Glomerular visceral epithelial cell (primary cell): ENCODE measurements around the gene GRIK4.
A peak's percentile ranks its signal among the peaks of the same experiment; 100 is the strongest.

ENCODE experiments used
- DNase-seq: peaks from one replicate; pipeline ENCODE4 v3.0.0-alpha.2; 2016; ENCODE audit errors: extremely low spot score

The GRIK4 gene

GRCh38 chr11:120525261-120526171 is 14.0 kb downstream of the GRIK4 start:
- no peak for DNase-seq

- DNase-seq = no peak
These were observed 14.7 kb downstream of the GRIK4 start for GRCh38 chr11:120526241-120526640.

DNA sequence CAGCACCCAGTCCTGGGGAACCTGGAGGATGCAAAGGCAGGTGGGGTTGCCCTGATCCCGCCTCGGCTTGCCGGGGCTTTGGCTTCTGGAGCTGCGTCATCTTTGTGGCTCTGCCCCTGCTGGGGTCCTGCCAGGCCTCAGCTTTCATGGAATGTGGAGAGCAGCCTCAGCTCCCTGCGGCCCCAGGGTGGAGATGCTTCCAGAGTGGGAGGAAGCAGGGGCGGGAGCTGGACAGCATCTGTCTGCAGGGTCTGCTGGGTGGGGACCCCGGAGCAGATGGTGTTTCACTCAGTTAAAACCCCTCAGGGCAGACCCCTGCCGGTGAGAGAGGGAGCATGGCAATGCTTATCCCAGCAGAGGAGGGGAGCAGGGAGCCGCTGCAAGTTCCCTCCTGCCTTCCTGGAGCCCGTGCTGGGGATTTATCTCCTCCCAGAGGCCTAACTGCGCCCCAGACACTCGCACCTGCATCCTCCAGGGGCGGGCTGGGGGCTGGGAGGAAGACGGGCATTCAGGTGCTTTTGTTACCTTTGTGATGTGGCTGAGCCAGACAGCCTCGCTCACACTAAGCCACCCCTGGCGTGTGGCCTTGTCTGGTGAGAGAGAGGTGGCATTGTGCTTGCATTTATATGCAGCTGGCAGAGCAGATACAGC is 15.7 kb downstream of the GRIK4 start:
- DNase-seq = no peak

- DNase-seq = no peak
These were observed 17.2 kb downstream of the GRIK4 start for GRCh38 chr11:120528749-120529148.

DNA sequence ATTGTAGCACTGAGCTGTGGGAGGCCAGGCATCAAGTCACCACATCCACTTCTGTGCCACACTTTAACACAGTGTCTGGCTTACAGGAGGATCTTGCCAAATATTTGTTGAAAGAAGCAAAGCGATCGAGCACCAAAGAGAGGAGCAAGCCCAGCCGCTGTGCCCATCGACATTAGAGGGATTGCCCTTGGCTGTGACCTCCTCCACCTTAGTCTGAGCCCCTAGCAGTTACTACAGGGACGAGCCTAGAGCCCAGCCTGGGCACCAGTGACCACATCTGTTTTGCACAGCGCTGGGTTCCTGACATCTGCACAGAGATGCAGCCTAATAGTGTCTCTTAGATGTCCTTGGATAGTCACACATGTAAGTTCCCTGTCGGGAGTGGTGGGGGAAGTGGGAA is 17.7 kb downstream of the GRIK4 start:
- DNase-seq = no peak

DNA sequence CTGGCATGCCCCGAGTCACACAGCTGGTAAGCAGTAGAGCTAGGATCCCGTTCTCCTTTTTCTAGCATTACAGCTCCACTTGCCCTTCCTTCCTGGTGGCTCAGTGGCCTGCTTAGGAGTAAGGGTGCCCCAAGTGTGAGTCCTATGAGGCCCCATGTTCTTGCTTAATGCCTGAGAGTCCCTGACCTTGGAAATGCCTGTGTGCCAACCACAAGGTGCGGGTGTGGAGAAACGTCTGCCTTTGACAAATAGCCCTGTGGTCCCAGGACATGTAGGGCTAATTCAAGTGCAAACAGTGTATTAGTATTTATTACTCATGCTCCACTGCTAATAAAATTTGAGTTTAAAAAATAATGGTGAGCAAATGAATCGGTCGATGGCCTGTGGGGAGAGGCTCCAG is 18.4 kb downstream of the GRIK4 start:
- no peak for DNase-seq

GRCh38 chr11:120532082-120532831 is 20.7 kb downstream of the GRIK4 start:
- peak; percentile 52 for DNase-seq

- DNase-seq = peak; percentile 33
These were observed 21.3 kb downstream of the GRIK4 start for GRCh38 chr11:120532832-120533196.

DNA sequence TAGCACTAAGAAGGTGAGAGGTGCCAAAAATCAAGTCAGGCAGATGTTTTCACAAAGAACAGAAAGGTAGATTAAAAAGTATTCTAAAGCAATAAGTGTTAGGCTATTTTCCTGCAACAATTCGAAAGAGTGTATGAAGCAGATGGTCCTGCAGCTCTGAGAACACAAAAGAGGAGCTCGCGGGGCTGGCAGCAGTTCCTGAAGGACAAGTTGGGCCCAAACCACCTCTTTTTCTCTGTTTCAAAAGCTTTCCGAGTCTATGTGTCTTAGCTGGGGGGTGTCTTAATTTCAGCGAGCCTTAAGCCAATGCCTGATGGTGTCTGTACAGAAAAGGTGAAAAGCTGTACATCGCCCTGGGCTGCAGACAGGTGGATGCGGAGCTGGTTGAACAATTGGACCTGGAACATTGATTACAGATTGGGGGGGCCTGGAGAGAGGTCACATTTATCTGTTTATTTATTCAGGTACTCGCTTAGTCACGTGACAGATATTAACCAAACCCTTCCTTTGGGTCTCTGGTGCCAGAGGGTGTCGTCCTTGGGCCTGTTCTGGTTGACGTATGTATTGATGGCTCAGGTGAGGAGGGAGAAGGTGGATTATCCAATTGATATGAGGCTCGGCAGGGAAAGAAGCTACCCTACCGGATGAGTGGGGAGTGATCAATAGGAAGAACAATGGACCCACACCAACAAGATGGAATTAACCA is 24.7 kb downstream of the GRIK4 start:
- no peak for DNase-seq

DNA sequence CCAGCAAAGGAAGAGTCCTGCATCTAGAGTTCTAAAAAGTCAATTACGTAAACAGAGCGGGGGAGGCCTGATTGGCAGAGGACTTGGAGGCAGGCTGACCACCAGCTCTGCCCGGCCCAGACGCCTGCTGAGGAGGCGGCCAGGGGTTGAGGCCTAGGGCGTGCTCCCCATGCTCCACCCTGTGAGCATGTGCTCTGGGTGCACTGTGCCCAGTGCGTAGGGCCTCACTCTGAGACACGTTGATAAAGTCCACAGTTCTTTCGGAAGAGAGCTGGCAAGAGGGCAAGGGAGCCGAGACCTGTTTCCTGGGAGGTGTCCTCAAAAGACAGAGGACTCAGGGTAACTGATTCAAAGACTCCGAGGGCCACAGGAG is 25.2 kb downstream of the GRIK4 start:
- DNase-seq = no peak

GRCh38 chr11:120537996-120538395 is 26.4 kb downstream of the GRIK4 start:
- DNase-seq = no peak

DNA sequence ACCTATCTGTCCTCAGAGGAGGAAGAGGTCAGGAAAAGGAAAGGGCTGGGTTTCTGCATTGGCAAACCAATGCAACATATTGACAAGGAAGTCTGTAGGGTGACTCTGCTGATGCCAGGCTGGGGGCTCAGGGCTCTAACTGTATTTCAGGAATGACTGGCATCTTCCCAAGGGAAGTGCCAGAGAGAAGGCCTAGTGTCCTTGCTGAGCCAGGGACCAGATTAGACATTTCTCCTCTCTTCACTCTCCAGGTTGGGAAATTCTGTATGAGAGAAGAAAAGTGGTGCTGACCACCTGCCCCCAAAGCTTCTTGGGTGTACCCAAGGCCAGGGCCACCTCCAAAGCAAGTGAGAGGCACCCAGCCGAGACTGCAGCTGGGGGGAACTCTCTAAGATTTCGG is 27.2 kb downstream of the GRIK4 start:
- no peak for DNase-seq

DNA sequence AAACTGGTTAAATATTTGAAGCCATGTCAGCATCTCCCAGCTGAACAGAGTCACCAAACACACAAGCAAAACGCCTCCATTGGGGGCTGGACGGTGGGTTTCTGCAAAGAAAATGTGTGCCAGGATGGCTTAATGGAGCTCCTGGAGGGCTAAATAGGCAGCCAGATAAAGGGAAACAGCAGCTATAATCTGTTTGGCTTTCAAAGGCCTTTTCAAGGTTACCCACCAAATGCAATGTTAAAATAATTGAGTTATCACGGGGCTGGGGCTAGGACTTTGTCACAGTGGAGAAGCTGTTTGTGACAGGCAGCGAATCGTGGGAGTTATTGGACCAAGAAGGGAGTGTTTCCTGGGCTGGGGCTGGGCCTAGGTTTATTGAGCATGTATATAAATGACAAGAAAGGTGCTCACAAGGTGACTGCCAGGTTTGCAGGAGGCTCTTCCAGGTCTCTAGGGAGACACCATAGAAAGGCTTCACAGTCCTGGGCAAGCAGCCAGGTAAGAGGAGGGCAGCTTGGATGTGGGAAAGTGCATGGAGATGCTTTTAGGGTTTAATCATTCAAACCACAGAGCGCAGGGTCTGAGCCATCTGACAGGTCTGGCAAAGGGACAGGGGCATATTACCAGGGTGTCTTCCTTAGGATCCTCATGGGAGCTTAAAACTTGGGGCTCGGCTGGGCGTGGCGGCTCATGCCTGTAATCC is 28.3 kb downstream of the GRIK4 start:
- DNase-seq = peak; percentile 88

DNA sequence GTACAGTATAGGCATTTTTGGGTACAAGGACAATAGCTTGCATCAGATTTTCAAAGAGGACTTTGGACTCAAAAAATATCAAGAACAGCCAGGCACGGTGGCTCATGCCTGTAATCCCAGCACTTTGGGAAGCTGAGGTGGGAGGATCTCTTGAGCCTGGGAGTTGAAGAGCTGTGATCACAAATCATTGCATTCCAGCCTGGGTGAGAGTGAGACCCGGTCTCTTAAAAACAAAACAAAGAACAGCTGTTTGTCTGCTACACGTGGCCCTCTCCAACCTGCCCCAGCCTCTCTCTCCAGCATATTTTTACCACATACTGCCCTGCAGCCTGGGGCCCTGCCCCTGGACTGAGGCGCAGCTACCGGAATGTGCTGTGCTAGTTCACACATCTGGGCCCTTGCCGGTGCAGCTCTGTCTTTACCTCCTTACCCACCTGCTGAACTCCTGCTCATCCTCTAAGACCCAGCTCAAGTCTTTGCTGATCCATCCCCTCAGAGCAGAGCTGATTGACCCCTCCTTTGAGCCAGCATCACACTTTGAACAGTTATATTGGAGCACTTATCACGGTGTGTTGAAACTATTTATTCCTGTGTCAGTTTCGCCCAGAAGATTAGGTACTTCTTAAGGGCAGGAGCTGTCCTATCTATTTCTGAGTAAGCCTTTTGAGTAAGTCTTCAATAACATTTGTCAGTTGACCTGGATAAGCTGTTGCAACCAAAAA is 29.4 kb downstream of the GRIK4 start:
- DNase-seq = peak; percentile 17

GRCh38 chr11:120543521-120544215 is 32.1 kb downstream of the GRIK4 start:
- no peak for DNase-seq

GRCh38 chr11:120545813-120546212 is 34.3 kb downstream of the GRIK4 start:
- DNase-seq = no peak

- peak; percentile 93 for DNase-seq
These were observed 35.0 kb downstream of the GRIK4 start for GRCh38 chr11:120546312-120547205.

GRCh38 chr11:120547316-120547715 is 35.8 kb downstream of the GRIK4 start:
- DNase-seq = peak; percentile 78
